KG1 (cell line): Measurements from ENCODE around the gene SPATA6.
"Not testable (repeated sequence)": the region's sequence is repeated elsewhere in the genome, so short reads cannot be mapped to it uniquely, and the experiment has no call there.

ENCODE experiments used
- DNase-seq: peaks from one replicate; lab custom pipeline; 2025; lab: John Stamatoyannopoulos, UW

The SPATA6 gene

GRCh38 chr1:48356901-48357300 is 115.1 kb downstream of the SPATA6 start:
- DNase-seq: no peak

- no peak for DNase-seq
Measured at GRCh38 chr1:48344373-48344772, 127.6 kb downstream of the SPATA6 start.

- no peak for DNase-seq
Measured at GRCh38 chr1:48341221-48341620, 130.8 kb downstream of the SPATA6 start.

GRCh38 chr1:48338257-48338656 is 133.7 kb downstream of the SPATA6 start:
- DNase-seq: no peak

- DNase-seq: no peak
Measured at GRCh38 chr1:48333316-48333715, 138.7 kb downstream of the SPATA6 start.

- no peak for DNase-seq
Measured at GRCh38 chr1:48332115-48332514, 139.9 kb downstream of the SPATA6 start.

GRCh38 chr1:48329905-48330304 is 142.1 kb downstream of the SPATA6 start:
- no peak for DNase-seq

- no peak for DNase-seq
Measured at GRCh38 chr1:48329486-48329885, 142.5 kb downstream of the SPATA6 start.

GRCh38 chr1:48311829-48312228 is 160.2 kb downstream of the SPATA6 start:
- DNase-seq: not testable (repeated sequence)

GRCh38 chr1:48309564-48310082 is 162.4 kb downstream of the SPATA6 start:
- no peak for DNase-seq

GRCh38 chr1:48302652-48303051 is 169.4 kb downstream of the SPATA6 start:
- no peak for DNase-seq

GRCh38 chr1:48294656-48295055 is 177.3 kb downstream of the SPATA6 start:
- DNase-seq: no peak

GRCh38 chr1:48294094-48294493 is 177.9 kb downstream of the SPATA6 start:
- not testable (repeated sequence) for DNase-seq

GRCh38 chr1:48292706-48293105 is 179.3 kb downstream of the SPATA6 start:
- no peak for DNase-seq

GRCh38 chr1:48291421-48291820 is 180.6 kb downstream of the SPATA6 start:
- DNase-seq: no peak

GRCh38 chr1:48285525-48285924 is 186.5 kb downstream of the SPATA6 start:
- no peak for DNase-seq

GRCh38 chr1:48284696-48285420 is 187.1 kb downstream of the SPATA6 start:
- not testable (repeated sequence) for DNase-seq

GRCh38 chr1:48282329-48282728 is 189.7 kb downstream of the SPATA6 start:
- not testable (repeated sequence) for DNase-seq

- not testable (repeated sequence) for DNase-seq
Measured at GRCh38 chr1:48277437-48277836, 194.6 kb downstream of the SPATA6 start.

- DNase-seq: no peak
Measured at GRCh38 chr1:48266576-48266975, 205.4 kb downstream of the SPATA6 start.

- no peak for DNase-seq
Measured at GRCh38 chr1:48263041-48263440, 209.0 kb downstream of the SPATA6 start.

- DNase-seq: no peak
Measured at GRCh38 chr1:48261881-48262400, 210.1 kb downstream of the SPATA6 start.

- DNase-seq: no peak
Measured at GRCh38 chr1:48258106-48258505, 213.9 kb downstream of the SPATA6 start.

GRCh38 chr1:48254254-48254653 is 217.8 kb downstream of the SPATA6 start:
- no peak for DNase-seq
